Fibroblast of mammary gland (primary cell): ENCODE measurements around the gene HLA-DQA1.
"Not testable (repeated sequence)": the region's sequence is repeated elsewhere in the genome, so short reads cannot be mapped to it uniquely, and the experiment has no call there.

Experiments
- DNase-seq: peaks from one replicate; pipeline ENCODE4 v3.0.0-alpha.2; 2010; ENCODE audit warnings: low read depth
- H3K4me3 ChIP-seq: 2 replicates; pipeline ENCODE4 v1.5.1; 2011; ENCODE audit warnings: low read depth, mild to moderate bottlenecking, low read length, moderate library complexity; ENCODE audit not compliant: control insufficient read depth
- CTCF ChIP-seq: conservative IDR thresholded peaks from 2 replicates; pipeline ENCODE4 v1.5.1; 2011; ENCODE audit warnings: low read depth, low read length, inconsistent platforms; ENCODE audit not compliant: control insufficient read depth, insufficient read depth

HLA-DQA1 gene

GRCh38 chr6:32642720-32643106, 5.5 kb downstream of the HLA-DQA1 start:
- H3K4me3 ChIP-seq, result no peak overlapping the region
- no peak for TF ChIP-seq CTCF
- DNase-seq, result no peak

DNA sequence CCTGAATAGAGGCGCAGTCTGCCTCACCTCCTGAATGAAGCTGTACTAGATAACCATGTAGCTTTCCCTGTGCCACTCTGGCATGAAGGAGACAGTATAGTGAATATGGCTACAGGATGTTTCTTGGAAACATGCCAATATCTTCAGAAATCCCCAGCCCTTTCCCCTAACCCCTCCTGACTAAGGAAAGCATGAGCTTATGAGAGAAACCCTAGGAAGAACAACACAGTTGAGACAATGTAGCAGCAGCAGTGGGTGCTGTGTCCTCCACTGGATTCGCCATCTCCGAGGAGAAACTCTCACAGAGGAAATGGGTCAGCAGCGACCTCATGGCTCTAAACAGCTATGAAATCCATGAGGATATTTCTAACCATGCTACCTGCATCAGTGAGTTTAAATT, 6.7 kb downstream of the HLA-DQA1 start:
- DNase-seq, result no peak
- TF ChIP-seq CTCF, result no peak

GRCh38 chr6:32645047-32645703, 8.0 kb downstream of the HLA-DQA1 start:
- no peak for TF ChIP-seq CTCF
- H3K4me3 ChIP-seq, result no peak overlapping the region
- no peak for DNase-seq

More for the DNA sequence above, 6.7 kb downstream of the HLA-DQA1 start:
- no peak overlapping the region for H3K4me3 ChIP-seq

DNA sequence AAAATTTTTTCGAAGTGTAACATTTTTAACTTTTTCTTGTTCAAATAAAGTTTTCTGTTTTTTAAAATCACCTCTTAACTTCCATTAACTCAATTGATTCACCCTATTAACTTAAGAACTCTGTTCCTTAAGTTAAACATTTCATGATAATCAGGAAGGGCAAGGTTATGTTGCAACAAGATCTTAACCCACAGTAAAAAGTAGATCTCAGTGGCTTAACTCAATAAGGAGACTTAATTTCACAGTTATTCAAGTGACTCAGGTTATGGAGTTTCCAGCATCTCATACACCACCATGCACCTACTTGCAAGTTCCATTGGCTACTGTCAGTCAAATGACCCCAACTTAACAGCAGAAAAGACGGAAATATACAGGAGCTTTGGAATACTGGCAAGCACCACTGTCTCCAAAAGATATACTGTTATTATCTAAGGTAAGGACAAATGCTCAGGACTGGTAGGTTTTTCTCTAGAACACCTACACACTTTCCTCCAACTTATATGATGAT, 18.1 kb downstream of the HLA-DQA1 start:
- no peak for TF ChIP-seq CTCF
- DNase-seq, result no peak
- H3K4me3 ChIP-seq, result no peak overlapping the region

- H3K4me3 ChIP-seq, DNase-seq: not testable (repeated sequence)
These were observed 20.1 kb downstream of the HLA-DQA1 start for GRCh38 chr6:32657329-32657728.

- not testable (repeated sequence) for DNase-seq, H3K4me3 ChIP-seq
These were observed 20.6 kb downstream of the HLA-DQA1 start for GRCh38 chr6:32657819-32658218.

DNA sequence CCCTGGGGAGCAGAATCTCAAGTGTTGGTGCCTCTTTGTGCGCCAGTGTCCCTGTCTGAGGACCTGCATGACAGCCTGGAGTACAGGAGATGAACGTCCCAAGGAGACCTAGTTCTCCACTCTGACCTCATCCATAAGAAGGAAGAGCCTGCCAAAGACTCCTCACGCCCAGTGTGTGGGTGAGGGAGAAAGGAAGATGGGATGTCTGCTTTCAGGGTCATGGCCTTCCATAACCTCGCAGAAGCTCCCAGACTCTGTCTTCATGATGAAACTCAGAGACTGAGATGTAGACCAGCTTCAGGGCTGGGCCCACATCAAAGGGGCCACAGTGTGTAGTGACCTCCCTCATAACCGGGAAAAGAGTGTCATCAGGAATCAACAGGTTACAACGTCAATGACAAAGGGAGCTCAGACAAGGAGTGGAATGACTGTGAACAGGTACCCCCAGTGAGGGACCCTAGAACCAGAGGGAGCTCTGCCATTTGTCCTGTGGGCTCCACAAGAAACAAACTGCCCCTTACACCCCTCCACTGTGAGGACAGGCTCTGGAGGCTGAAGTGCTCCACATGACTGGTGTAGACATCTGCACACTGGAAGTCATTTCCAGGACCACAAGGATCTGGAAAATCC, 21.2 kb downstream of the HLA-DQA1 start:
- DNase-seq, result no peak
- TF ChIP-seq CTCF, result no peak
- no peak overlapping the region for H3K4me3 ChIP-seq
